ENCODE results near the gene C5.

C5 gene

GRCh38 chr9:120937596-120937995, 112.5 kb downstream of the C5 start:
- H3K27me3 Mint-ChIP-seq (ENCODE audit: low read depth, poor library complexity), result peaks cover 27% of the 10 kb centered on the region
- DNase-seq, result no peak
- no peak for TF ChIP-seq CTCF (IDR thresholded peaks at IDR 0.05)
- no peak overlapping the region for H3K27ac Mint-ChIP-seq
- no peaks in the 10 kb centered on the region for H3K9me3 Mint-ChIP-seq
- H3K4me3 Mint-ChIP-seq, result no peak overlapping the region
- no peaks in the 10 kb centered on the region for H3K36me3 Mint-ChIP-seq (ENCODE audit: low read depth)
- H3K4me1 Mint-ChIP-seq, result peaks cover 62% of the 10 kb centered on the region

- no peak for TF ChIP-seq CTCF (IDR thresholded peaks at IDR 0.05)
- Mint-ChIP-seq H3K27me3 (ENCODE audit: low read depth, poor library complexity) (peaks cover 32% of the 10 kb centered on the region), H3K4me3 (no peak overlapping the region), H3K4me1 (peaks cover 59% of the 10 kb centered on the region), H3K9me3 (no peaks in the 10 kb centered on the region), H3K27ac (no peak overlapping the region), H3K36me3 (ENCODE audit: low read depth) (no peaks in the 10 kb centered on the region)
- no peak for DNase-seq
Measured at GRCh38 chr9:120937127-120937526, 112.9 kb downstream of the C5 start.

GRCh38 chr9:120936764-120937122, 113.3 kb downstream of the C5 start:
- no peak for DNase-seq
- TF ChIP-seq CTCF (IDR thresholded peaks at IDR 0.05), result peak; percentile 12
- Mint-ChIP-seq H3K9me3 (no peaks in the 10 kb centered on the region), H3K27me3 (ENCODE audit: low read depth, poor library complexity) (peaks cover 32% of the 10 kb centered on the region), H3K4me3 (no peak overlapping the region), H3K4me1 (peaks cover 60% of the 10 kb centered on the region), H3K27ac (peak overlapping the region; percentile 27), H3K36me3 (ENCODE audit: low read depth) (no peaks in the 10 kb centered on the region)

GRCh38 chr9:120936011-120936763, 113.9 kb downstream of the C5 start:
- DNase-seq, result peak; percentile 91
- H3K9me3 Mint-ChIP-seq, result no peaks in the 10 kb centered on the region
- H3K4me3 Mint-ChIP-seq, result no peak overlapping the region
- peak; percentile 87 for TF ChIP-seq CTCF (IDR thresholded peaks at IDR 0.05)
- no peaks in the 10 kb centered on the region for H3K36me3 Mint-ChIP-seq (ENCODE audit: low read depth)
- H3K27me3 Mint-ChIP-seq (ENCODE audit: low read depth, poor library complexity), result peaks cover 32% of the 10 kb centered on the region
- H3K27ac Mint-ChIP-seq, result peak overlapping the region; percentile 27
- peaks cover 60% of the 10 kb centered on the region for H3K4me1 Mint-ChIP-seq

- H3K4me1 Mint-ChIP-seq, result peaks cover 56% of the 10 kb centered on the region
- no peak overlapping the region for H3K4me3 Mint-ChIP-seq
- TF ChIP-seq CTCF (IDR thresholded peaks at IDR 0.05), result no peak
- H3K27ac Mint-ChIP-seq, result no peak overlapping the region
- H3K9me3 Mint-ChIP-seq, result peaks cover 3% of the 10 kb centered on the region
- DNase-seq, result no peak
- H3K27me3 Mint-ChIP-seq (ENCODE audit: low read depth, poor library complexity), result peaks cover 30% of the 10 kb centered on the region
- H3K36me3 Mint-ChIP-seq (ENCODE audit: low read depth), result no peaks in the 10 kb centered on the region
Measured at GRCh38 chr9:120935383-120935857, 114.7 kb downstream of the C5 start.

GRCh38 chr9:120934281-120934680, 115.8 kb downstream of the C5 start:
- Mint-ChIP-seq H3K4me3 (no peak overlapping the region), H3K27ac (no peak overlapping the region), H3K9me3 (peaks cover 3% of the 10 kb centered on the region), H3K4me1 (peaks cover 47% of the 10 kb centered on the region), H3K36me3 (ENCODE audit: low read depth) (no peaks in the 10 kb centered on the region), H3K27me3 (ENCODE audit: low read depth, poor library complexity) (peaks cover 30% of the 10 kb centered on the region)
- DNase-seq, result no peak
- TF ChIP-seq CTCF (IDR thresholded peaks at IDR 0.05), result no peak

Measured in nephron progenitor cell (in vitro differentiated cells).